ENCODE data around the gene CCDC40.

GRCh38 chr17:80099291-80100034 lies 63.0 kb downstream of the CCDC40 start:
- no peak for TF ChIP-seq CTCF (IDR thresholded peaks at IDR 0.05)
- TF ChIP-seq POLR2A (IDR thresholded peaks at IDR 0.05): no peak

Data from stomach (tissue), 4 donors.